Stromal cell of bone marrow (primary cell): ENCODE measurements around the gene C3AR1.
A peak's percentile ranks its signal among the peaks of the same experiment; 100 is the strongest.
"Not testable (repeated sequence)": the region's sequence is repeated elsewhere in the genome, so short reads cannot be mapped to it uniquely, and the experiment has no call there.

Source experiments
- DNase-seq: peaks from one replicate; pipeline ENCODE4 v3.0.0-alpha.2; 2012; ENCODE audit warnings: low read depth

The C3AR1 gene

DNA sequence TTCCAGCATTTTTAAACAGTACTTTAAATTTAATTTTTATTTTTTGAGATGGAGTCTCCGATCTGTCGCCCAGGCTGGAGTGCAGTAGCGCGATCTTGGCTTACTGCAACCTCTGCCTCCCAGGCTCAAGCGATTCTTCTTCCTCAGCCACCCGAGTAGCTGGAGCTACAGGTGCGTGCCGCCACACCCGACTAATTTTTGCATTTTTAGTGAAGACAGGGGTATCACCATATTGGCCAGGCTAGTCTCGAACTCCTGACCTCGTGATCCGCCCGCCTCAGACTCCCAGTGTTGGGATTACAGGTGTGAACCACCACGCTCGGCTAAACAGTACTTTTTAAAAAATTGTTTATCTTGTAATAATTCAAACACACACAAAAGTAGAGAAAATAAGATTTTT, 37.9 kb downstream of the C3AR1 start:
- no peak for DNase-seq

DNA sequence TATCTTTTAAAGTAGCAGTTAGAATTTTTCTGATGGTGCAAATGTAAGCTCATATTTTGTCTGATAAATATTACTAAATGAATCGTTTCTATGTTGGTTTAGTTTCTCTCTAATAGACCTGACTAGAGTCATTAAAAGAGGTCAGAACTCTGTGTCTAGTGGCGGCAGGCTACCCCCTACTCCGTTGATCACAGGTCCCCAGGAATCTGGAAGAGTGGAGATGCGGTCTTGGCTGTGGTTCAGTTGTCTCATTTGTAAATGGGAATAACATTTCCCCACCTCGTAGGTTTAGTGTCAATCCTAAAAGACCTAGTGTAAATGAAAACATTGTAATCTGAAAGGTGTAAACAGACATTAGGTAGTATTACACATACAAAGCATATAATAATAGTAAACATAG, 38.3 kb downstream of the C3AR1 start:
- DNase-seq, result no peak

DNA sequence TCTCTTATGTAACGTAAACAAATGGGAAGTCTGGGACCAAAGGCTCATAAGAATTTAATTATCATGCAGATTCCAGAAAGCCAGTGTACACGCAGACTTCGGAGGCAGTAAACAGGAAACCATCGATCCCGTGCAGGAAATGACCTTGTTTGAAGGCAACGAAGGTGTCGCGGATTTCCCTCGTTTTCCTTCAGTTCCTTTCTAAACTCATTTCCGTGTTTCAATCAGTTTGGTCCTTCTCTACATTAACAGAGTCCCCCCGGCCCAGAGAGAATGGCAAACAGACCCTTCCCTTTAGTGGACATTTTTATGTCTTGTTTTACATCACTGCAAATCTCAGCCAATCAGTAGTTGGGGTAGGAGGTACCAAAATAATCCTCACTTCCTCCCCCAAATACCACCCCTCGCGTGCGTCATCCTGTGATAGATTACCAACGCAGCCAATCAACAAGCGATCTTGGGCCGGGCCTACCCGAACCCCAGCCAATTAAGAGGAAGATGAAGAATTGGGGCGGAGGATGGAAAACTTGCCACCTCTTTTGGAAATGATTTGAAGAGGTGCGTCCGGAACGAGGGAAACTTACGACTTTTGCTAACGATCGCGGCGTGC, 39.8 kb downstream of the C3AR1 start:
- DNase-seq, result peak; percentile 99

DNA sequence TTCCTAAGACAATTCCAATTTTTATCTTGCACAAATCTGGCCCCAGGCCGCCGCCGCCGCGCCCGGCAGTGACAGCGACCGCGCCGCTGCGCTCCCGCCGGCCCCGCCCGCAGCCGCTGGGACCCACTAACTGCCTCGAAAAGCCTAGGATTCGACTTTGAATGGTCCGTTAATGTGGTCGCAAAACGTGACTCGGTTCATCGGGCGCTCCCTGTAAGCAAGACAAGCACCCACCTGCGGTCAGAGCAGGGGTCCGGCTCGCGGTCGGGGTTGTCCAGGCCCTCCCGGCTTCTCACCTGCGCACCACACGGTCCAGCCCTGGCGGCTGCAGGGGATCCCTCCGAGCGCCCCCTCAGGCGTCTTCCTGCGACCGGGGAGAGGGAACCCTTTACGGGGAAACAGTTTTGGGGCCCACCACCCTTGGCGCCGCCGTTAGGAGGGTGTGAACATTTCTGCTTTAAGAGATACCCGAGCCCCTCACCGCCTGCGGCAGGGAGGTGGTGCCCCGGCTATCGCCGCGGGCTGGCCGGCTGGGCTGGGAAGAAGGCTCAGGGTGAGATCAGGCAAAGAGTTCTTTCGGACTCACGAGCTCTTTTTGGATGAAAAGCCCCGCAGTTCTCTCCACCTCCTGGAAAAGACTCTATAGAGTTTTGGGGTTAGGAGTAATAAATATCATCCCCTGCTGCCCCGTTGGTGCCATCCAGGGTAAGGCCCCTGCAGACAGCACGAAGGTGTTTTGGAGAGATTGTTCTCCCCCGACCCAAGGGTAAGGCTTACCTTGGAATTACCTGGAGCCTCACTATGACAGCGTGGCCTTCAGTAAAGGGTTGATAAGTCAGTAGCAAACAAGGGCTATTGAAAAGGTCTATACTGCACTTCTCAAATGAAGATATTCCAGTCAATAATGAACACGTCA, 47.2 kb downstream of the C3AR1 start:
- DNase-seq, result no peak

DNA sequence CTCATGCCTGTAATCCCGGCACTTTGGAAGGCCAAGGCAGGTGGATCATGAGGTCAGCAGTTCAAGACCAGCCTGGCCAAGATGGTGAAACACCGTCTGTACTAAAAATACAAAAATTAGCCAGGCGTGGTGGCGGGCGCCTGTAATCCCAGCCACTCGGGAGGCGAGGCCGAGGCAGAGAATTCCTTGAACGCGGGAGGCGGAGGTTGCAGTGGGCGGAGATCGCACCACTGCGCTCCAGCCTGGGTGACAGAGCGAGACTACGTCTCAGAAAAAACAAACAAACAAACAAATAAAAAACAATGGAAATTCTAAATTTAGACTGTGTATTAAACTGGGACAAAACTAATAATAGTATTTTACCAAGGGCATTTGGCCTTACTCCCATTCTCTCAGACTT, 47.9 kb downstream of the C3AR1 start:
- not testable (repeated sequence) for DNase-seq

DNA sequence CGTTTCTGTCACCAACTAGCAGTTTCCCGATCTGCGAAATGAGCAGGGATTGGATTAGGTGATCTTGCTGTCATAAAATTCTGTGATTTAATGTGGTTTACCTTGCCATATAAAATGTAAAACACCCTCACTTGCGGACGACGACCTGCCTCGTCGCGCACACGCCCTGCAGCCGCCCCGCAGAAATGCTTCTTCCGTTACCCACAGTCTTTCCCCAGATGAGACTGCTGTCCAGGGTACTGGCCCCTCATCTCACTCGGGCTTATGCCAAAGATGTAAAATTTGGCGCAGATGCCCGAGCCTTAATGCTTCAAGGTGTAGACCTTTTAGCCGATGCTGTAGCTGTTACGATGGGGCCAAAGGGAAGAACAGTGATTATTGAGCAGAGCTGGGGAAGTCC, 51.3 kb downstream of the C3AR1 start:
- no peak for DNase-seq

DNA sequence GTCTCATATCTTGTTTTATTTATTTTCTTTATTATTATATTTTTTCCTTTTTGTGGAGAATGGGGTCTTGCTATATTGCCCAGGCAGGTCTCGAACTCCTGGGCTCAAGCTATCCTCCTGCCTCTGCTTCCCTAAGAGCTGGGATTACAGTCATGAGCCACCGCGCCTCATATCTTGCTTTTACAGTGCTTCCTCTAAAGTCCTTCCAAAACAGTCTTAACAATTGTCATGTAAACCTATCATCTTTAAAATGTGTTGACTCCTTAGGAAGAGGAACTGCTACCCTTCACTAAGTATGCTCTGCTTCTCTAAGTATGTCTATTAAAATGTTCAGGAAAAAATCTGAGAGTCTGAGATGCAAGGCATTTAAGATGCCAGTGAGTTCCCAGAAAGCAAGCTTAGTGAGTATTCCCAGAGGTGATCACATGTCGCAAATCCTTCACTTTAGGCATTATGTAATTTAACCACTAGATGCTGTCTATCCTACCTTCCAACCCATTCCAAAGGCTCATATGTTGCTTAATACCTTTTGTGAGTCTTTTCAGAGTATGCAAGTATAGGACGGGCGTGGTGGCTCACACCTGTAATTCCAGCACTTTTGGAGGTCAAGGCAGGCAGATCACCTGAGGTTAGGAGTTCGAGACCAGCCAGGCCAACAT, 53.4 kb downstream of the C3AR1 start:
- no peak for DNase-seq

DNA sequence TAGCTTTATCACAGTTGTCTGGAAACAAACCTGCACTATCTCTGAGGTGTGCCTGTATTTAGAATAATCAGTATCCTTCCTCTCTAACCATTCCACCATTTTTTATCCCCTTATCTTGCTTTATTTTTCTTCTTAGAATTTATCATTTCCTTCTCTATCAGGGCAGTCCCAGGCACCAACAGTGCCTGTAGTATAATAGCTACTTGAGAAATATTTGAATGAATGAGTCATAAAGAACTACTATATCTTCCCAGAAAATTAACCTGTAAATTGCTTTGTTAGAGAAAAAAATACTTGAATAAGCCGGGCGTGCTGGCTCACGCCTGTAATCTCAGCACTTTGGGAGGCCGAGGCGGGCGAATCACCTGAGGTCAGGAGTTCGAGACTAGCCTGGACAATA, 54.8 kb downstream of the C3AR1 start:
- no peak for DNase-seq
